K562 (cell line): Measurements from ENCODE around the gene LGALS7. TPM values are rescaled to one million over a fixed set of nuclear protein-coding genes. Genes with fewer than 3 reads are reported as not detected.

Experiments
- ARHGAP35 ChIP-seq: fragments of 450-650 bp; IDR thresholded peaks from 2 replicates; pipeline ENCODE4 v1.6.1; 2018; ENCODE audit not compliant: partially characterized antibody
- ARNT ChIP-seq, 2 experiments: fragments of 450-650 bp; IDR thresholded peaks; 2 replicates each; pipeline ENCODE4 v1.6.1; 2016; ENCODE audit warnings: mild to moderate bottlenecking in 1 of 2
- BRF1 ChIP-seq: IDR thresholded peaks from 3 replicates; pipeline ENCODE4 v1.6.1; 2011; ENCODE audit warnings: borderline replicate concordance, mild to moderate bottlenecking; ENCODE audit not compliant: insufficient read length; ENCODE audit errors: extremely low read depth
- CBFB ChIP-seq: sonication (generic); formaldehyde crosslinking; IDR thresholded peaks from 2 replicates; pipeline ENCODE4 v1.4.0; 2020; ENCODE audit warnings: mild to moderate bottlenecking, missing genetic modification reagents
- CTCF ChIP-seq, 3 experiments: IDR thresholded peaks in 2 of 3; conservative IDR thresholded peaks in 1 of 3; 2 replicates each; pipeline ENCODE4 v1.5.1; 2011 to 2012; ENCODE audit warnings: low read length in 3 of 3, mild to moderate bottlenecking in 3 of 3, control low read depth in 2 of 3, improper control_type of control experiment in 1 of 3, inconsistent platforms in 1 of 3, low read depth in 1 of 3, mixed read lengths in 1 of 3, moderate library complexity in 1 of 3; ENCODE audit not compliant: insufficient read depth in 2 of 3
- DACH1 ChIP-seq: fragments of 450-650 bp; IDR thresholded peaks from 2 replicates; pipeline ENCODE4 v1.6.1; 2018; ENCODE audit not compliant: partially characterized antibody
- E2F8 ChIP-seq: fragments of 450-650 bp; IDR thresholded peaks from 2 replicates; pipeline ENCODE4 v1.7.1; 2018; ENCODE audit warnings: mild to moderate bottlenecking, low read depth; ENCODE audit not compliant: partially characterized antibody
- E4F1 ChIP-seq: fragments of 250-450 bp; sonication (Bioruptor Pico); IDR thresholded peaks from 2 replicates; pipeline ENCODE4 v1.5.0; 2021; ENCODE audit warnings: mild to moderate bottlenecking, borderline replicate concordance
- ETV5 ChIP-seq: sonication (generic); formaldehyde crosslinking; IDR thresholded peaks from 2 replicates; pipeline ENCODE4 v1.4.0; 2020; ENCODE audit warnings: low read depth, mild to moderate bottlenecking, missing genetic modification reagents
- GATAD2A ChIP-seq: fragments of 450-650 bp; IDR thresholded peaks from 2 replicates; pipeline ENCODE4 v1.6.1; 2017
- HEY1 ChIP-seq: fragments of 250-450 bp; sonication (Bioruptor Pico); IDR thresholded peaks from 2 replicates; pipeline ENCODE4 v1.5.0; 2020; ENCODE audit warnings: mild to moderate bottlenecking, moderate library complexity, borderline replicate concordance
- HMG20B ChIP-seq: fragments of 250-450 bp; sonication (Bioruptor Pico); IDR thresholded peaks from 2 replicates; pipeline ENCODE4 v1.5.0; 2021; ENCODE audit warnings: mild to moderate bottlenecking
- KHSRP ChIP-seq: fragments of 450-650 bp; IDR thresholded peaks from 2 replicates; pipeline ENCODE4 v1.6.1; 2017
- MCM7 ChIP-seq, 2 experiments: fragments of 450-650 bp; IDR thresholded peaks; 2 replicates each; pipeline ENCODE4 v1.6.1; 2016 to 2018
- MEIS2 ChIP-seq: fragments of 450-650 bp; IDR thresholded peaks from 2 replicates; pipeline ENCODE4 v1.6.1; 2014; ENCODE audit warnings: mild to moderate bottlenecking; ENCODE audit not compliant: partially characterized antibody
- MYNN ChIP-seq, 2 experiments: sonication (generic); formaldehyde crosslinking in 1 of 2; IDR thresholded peaks; 2 replicates each; pipeline versions ENCODE4 v1.5.0 to v1.6.1; 2016 to 2020; ENCODE audit warnings: antibody characterized with exemption in 1 of 2, missing genetic modification reagents in 1 of 2
- NFE2 ChIP-seq: IDR thresholded peaks from 2 replicates; pipeline ENCODE4 v1.6.1; 2014; ENCODE audit warnings: antibody characterized with exemption, low read depth
- PCBP2 ChIP-seq: fragments of 200-400 bp; formaldehyde crosslinking; IDR thresholded peaks from 2 replicates; pipeline ENCODE4 v1.6.1; 2018; ENCODE audit warnings: low read length, low read depth, mild to moderate bottlenecking, moderate library complexity; ENCODE audit not compliant: poor library complexity, severe bottlenecking
- PHB ChIP-seq: fragments of 250-450 bp; sonication (Bioruptor Pico); IDR thresholded peaks from 2 replicates; pipeline ENCODE4 v1.5.0; 2021
- SRSF9 ChIP-seq: fragments of 200-400 bp; formaldehyde crosslinking; IDR thresholded peaks from 2 replicates; pipeline ENCODE4 v1.6.1; 2017; ENCODE audit warnings: low read depth, low read length, borderline replicate concordance
- TCF7L2 ChIP-seq: fragments of 150-350 bp; IDR thresholded peaks from 2 replicates; pipeline ENCODE4 v1.6.1; 2016; ENCODE audit warnings: low read depth, mild to moderate bottlenecking, low read length, moderate library complexity
- XRCC5 ChIP-seq: fragments of 200-400 bp; formaldehyde crosslinking; IDR thresholded peaks from 2 replicates; pipeline ENCODE4 v1.6.1; 2017; ENCODE audit warnings: low read depth, mild to moderate bottlenecking, low read length
- ZNF444 ChIP-seq: fragments of 250-450 bp; sonication (Bioruptor Pico); IDR thresholded peaks from 2 replicates; pipeline ENCODE4 v1.4.0; 2020; ENCODE audit warnings: mild to moderate bottlenecking, moderate library complexity
- ZNF764 ChIP-seq: fragments of 250-450 bp; sonication (Bioruptor Pico); IDR thresholded peaks from 2 replicates; pipeline ENCODE4 v1.4.0; 2020; ENCODE audit warnings: low read depth, mild to moderate bottlenecking, moderate library complexity
- polyA plus RNA-seq, 8 experiments: library from polyadenylated mRNA; depleted of rRNA in 4 of 8; stranded (reverse) in 5 of 8; unstranded in 3 of 8; fragments of >200 nt; fragmentation: Nextera tagmentation in 2 of 8; fragmentation: Illumina TruSeq in 1 of 8; extraction: Ambion mirVana in 2 of 8; extraction: Trizol in 1 of 8; gene quantifications; 2 replicates each; pipeline versions ENCODE4 v1.2.1 to v1.2.3, GENCODE V29; 2011 to 2014; ENCODE audit warnings: inconsistent platforms in 1 of 8, missing spikeins in 1 of 8
- total RNA-seq, 7 experiments: library from RNA; depleted of rRNA in 6 of 7; stranded (reverse); fragments of >200 nt in 6 of 7; fragmentation: Illumina TruSeq in 2 of 7; extraction: Trizol in 2 of 7; gene quantifications; 2 replicates each; pipeline versions ENCODE4 v1.2.1 to v1.2.3, GENCODE V29; 2011 to 2021; ENCODE audit warnings: low replicate concordance in 1 of 7

The LGALS7 gene
- total and polyA plus RNA-seq, 9 of the 15 experiments (the other 6 are each of a cell fraction or from before 2014, with no cell fraction given): not detected

- no peak for TF ChIP-seq E4F1 (CRISPR knock-in tag)
- no peak for TF ChIP-seq GATAD2A
- no peak for TF ChIP-seq ETV5 (CRISPR knock-in tag)
- TF ChIP-seq ZNF444 (CRISPR knock-in tag): no peak
- TF ChIP-seq BRF1: no peak
- no peak for TF ChIP-seq TCF7L2
- no peak for TF ChIP-seq PHB (CRISPR knock-in tag)
- peak; percentile 50 for TF ChIP-seq ARHGAP35
- no peak for TF ChIP-seq ARNT (IDR thresholded peaks at IDR 0.05)
- no peak for TF ChIP-seq DACH1
- TF ChIP-seq KHSRP: no peak
- no peak for TF ChIP-seq CTCF (IDR thresholded peaks at IDR 0.05 in 2 of 3, conservative IDR thresholded peaks at IDR 0.05 in 1 of 3; ENCODE audit: insufficient read depth in 2 of 3, low read depth in 1 of 3, low read length in 3 of 3)
- TF ChIP-seq ZNF764 (CRISPR knock-in tag): no peak
- TF ChIP-seq PCBP2: no peak
- TF ChIP-seq MYNN (IDR thresholded peaks at IDR 0.05): no peak
- no peak for TF ChIP-seq MYNN (CRISPR knock-in tag; IDR thresholded peaks at IDR 0.05)
- no peak for TF ChIP-seq NFE2
- TF ChIP-seq MEIS2: no peak
- no peak for TF ChIP-seq MCM7 (IDR thresholded peaks at IDR 0.05)
- no peak for TF ChIP-seq XRCC5
- no peak for TF ChIP-seq CBFB
- TF ChIP-seq HEY1: no peak
- no peak for TF ChIP-seq E2F8
- no peak for TF ChIP-seq HMG20B (CRISPR knock-in tag)
- no peak for TF ChIP-seq SRSF9
These were observed 45.3 kb downstream of the LGALS7 start (continued) for GRCh38 chr19:38727868-38728660.
